HL-60 (cell line): ENCODE results near the gene ZNF546.
"Not testable (repeated sequence)": the region's sequence is repeated elsewhere in the genome, so short reads cannot be mapped to it uniquely, and the experiment has no call there.

Experiments
- DNase-seq, 2 experiments: peaks; one replicate each; pipeline ENCODE4 v3.0.0-alpha.2; 2010 to 2020; ENCODE audit warnings: low read depth in 1 of 2, low spot score in 1 of 2
- H3K27ac ChIP-seq: fragments of 250-450 bp; sonication (Bioruptor Pico); replicated peaks from 2 replicates; pipeline ENCODE4 v1.5.1; 2020; ENCODE audit warnings: mild to moderate bottlenecking, moderate library complexity
- H3K27me3 ChIP-seq: fragments of 250-450 bp; sonication (Bioruptor Pico); 2 replicates; pipeline ENCODE4 v1.5.1; 2021; ENCODE audit warnings: mild to moderate bottlenecking, moderate library complexity; ENCODE audit not compliant: insufficient read depth, poor library complexity, severe bottlenecking
- H3K4me3 ChIP-seq: replicated peaks from 2 replicates; pipeline ENCODE4 v1.5.1; 2011; ENCODE audit warnings: mild to moderate bottlenecking, control low read depth, low read length; ENCODE audit not compliant: insufficient read depth
- CTCF ChIP-seq: IDR thresholded peaks from one replicate; pipeline ENCODE4 v1.5.1; 2011; ENCODE audit warnings: low read length, control low read depth, inconsistent platforms; ENCODE audit not compliant: insufficient read depth
- GABPA ChIP-seq: IDR thresholded peaks from 2 replicates; pipeline ENCODE4 v1.6.1; 2012; ENCODE audit warnings: low read depth
- POLR2AphosphoS5 ChIP-seq: IDR thresholded peaks from 2 replicates; pipeline ENCODE4 v1.6.1; 2012; ENCODE audit warnings: low read depth
- SPI1 ChIP-seq: IDR thresholded peaks from 2 replicates; pipeline ENCODE4 v1.6.1; 2012; ENCODE audit warnings: low read depth, mild to moderate bottlenecking, borderline replicate concordance
- TF ChIP-seq, protein P1 (sequence below): IDR thresholded peaks from 2 replicates; pipeline ENCODE4 v1.6.1; 2012; ENCODE audit warnings: low read depth; ENCODE audit not compliant: insufficient replicate concordance

Gene ZNF546

GRCh38 chr19:40035996-40036395 is 39.1 kb downstream of the ZNF546 start:
- H3K27me3 ChIP-seq = no peaks in the 10 kb centered on the region
- DNase-seq = no peak
- H3K4me3 ChIP-seq = no peak overlapping the region
- H3K27ac ChIP-seq = no peak overlapping the region
- TF ChIP-seq, protein P1, sequence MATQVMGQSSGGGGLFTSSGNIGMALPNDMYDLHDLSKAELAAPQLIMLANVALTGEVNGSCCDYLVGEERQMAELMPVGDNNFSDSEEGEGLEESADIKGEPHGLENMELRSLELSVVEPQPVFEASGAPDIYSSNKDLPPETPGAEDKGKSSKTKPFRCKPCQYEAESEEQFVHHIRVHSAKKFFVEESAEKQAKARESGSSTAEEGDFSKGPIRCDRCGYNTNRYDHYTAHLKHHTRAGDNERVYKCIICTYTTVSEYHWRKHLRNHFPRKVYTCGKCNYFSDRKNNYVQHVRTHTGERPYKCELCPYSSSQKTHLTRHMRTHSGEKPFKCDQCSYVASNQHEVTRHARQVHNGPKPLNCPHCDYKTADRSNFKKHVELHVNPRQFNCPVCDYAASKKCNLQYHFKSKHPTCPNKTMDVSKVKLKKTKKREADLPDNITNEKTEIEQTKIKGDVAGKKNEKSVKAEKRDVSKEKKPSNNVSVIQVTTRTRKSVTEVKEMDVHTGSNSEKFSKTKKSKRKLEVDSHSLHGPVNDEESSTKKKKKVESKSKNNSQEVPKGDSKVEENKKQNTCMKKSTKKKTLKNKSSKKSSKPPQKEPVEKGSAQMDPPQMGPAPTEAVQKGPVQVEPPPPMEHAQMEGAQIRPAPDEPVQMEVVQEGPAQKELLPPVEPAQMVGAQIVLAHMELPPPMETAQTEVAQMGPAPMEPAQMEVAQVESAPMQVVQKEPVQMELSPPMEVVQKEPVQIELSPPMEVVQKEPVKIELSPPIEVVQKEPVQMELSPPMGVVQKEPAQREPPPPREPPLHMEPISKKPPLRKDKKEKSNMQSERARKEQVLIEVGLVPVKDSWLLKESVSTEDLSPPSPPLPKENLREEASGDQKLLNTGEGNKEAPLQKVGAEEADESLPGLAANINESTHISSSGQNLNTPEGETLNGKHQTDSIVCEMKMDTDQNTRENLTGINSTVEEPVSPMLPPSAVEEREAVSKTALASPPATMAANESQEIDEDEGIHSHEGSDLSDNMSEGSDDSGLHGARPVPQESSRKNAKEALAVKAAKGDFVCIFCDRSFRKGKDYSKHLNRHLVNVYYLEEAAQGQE = no peak
- TF ChIP-seq POLR2AphosphoS5 = no peak
- TF ChIP-seq CTCF = no peak
- no peak for TF ChIP-seq GABPA
- TF ChIP-seq SPI1 = no peak

DNA sequence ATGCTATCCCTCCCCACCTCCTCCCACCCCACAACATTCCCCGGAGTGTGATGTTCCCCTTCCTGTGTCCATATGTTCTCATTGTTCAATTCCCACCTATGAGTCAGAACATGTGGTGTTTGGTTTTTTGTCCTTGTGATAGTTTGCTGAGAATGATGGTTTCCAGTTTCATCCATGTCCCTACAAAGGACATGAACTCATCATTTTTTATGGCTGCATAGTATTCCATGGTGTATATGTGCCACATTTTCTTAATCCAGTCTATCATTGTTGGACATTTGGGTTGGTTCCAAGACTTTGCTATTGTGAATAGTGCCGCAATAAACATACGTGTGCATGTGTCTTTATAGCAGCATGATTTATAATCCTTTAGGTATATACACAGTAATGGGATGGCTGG is 41.2 kb downstream of the ZNF546 start:
- not testable (repeated sequence) for H3K27me3 ChIP-seq, H3K27ac ChIP-seq, DNase-seq

DNA sequence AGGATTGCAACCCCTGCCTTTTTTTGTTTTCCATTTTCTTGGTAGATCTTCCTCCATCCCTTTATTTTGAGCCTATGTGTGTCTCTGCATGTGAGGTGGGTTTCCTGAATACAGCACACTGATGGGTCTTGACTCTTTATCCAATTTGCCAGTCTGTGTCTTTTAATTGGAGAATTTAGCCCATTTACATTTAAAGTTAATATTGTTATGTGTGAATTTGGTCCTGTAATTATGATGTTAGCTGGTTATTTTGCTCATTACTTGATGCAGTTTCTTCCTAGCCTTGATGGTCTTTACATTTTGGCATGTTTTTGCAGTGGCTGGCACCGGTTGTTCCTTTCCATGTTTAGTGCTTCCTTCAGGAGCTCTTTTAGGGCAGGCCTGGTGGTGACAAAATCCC is 44.9 kb downstream of the ZNF546 start:
- H3K4me3 ChIP-seq, DNase-seq, H3K27ac ChIP-seq, H3K27me3 ChIP-seq: not testable (repeated sequence)

More for the DNA sequence above, 41.2 kb downstream of the ZNF546 start:
- H3K4me3 ChIP-seq = not testable (repeated sequence)

DNA sequence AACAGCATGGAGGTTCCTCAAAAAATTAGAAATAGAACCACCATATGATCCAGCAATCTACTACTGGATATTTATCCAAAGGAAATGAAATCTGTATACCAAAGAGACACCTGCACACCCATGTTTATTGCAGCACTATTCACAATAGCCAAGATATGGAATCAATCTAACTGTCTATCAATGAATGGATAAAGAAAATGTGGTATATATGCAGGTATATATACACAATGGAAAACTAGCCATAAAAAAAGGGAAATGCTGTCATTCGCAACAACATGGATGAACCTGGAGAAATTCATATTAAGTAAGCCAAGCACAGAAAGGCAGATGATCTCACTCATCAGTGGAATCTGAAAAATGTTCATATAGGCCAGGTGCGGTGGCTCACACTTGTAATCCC is 56.6 kb downstream of the ZNF546 start:
- DNase-seq = no peak
- no peak overlapping the region for H3K4me3 ChIP-seq
- no peaks in the 10 kb centered on the region for H3K27me3 ChIP-seq
- no peak overlapping the region for H3K27ac ChIP-seq
- no peak for TF ChIP-seq CTCF
- TF ChIP-seq POLR2AphosphoS5 = no peak
- TF ChIP-seq GABPA = no peak
- TF ChIP-seq SPI1 = peak; percentile 3; the same call in 1 of the 2 replicates
- TF ChIP-seq, protein P1 = no peak

- Histone ChIP-seq H3K4me3 (peak overlapping the region; percentile 97; the same call in 1 of the 2 replicates), H3K27ac (no peak overlapping the region), H3K27me3 (no peaks in the 10 kb centered on the region)
- TF ChIP-seq, protein P1 = no peak
- TF ChIP-seq SPI1 (no peak), CTCF (no peak), POLR2AphosphoS5 (no peak), GABPA (no peak)
- DNase-seq = no peak
Measured at GRCh38 chr19:40054632-40055031, 57.8 kb downstream of the ZNF546 start.
